HepG2 (cell line): ENCODE measurements around the gene ZNF382. TPM values are rescaled to one million over a fixed set of nuclear protein-coding genes. Genes with fewer than 3 reads are reported as not detected.

Source experiments
- AGO1 ChIP-seq: fragments of 200-400 bp; formaldehyde crosslinking; IDR thresholded peaks from 2 replicates; pipeline ENCODE4 v1.6.1; 2017; ENCODE audit warnings: mild to moderate bottlenecking, low read depth, low read length, moderate library complexity; ENCODE audit not compliant: poor library complexity, severe bottlenecking
- ASH2L ChIP-seq: fragments of 300-600, 200-600 bp; sonication (generic); IDR thresholded peaks from 2 replicates; pipeline ENCODE4 v1.7.0; 2017; ENCODE audit warnings: low read depth, mild to moderate bottlenecking, moderate library complexity, mixed read lengths, low read length; ENCODE audit not compliant: insufficient read length
- HMG20A ChIP-seq: IDR thresholded peaks from 2 replicates; pipeline ENCODE4 v1.6.1; 2016; ENCODE audit warnings: borderline replicate concordance
- KLF15 ChIP-seq: sonication (generic); formaldehyde crosslinking; IDR thresholded peaks from 2 replicates; pipeline ENCODE4 v1.8.1; 2023; ENCODE audit warnings: borderline replicate concordance, mild to moderate bottlenecking, inconsistent platforms, missing genetic modification reagents, mixed read lengths
- LCORL ChIP-seq, 2 experiments: fragments of 450-650 bp in 1 of 2; sonication (generic) in 1 of 2; formaldehyde crosslinking in 1 of 2; IDR thresholded peaks; 2 replicates each; pipeline versions ENCODE4 v1.5.0 to v1.6.1; 2017 to 2020; ENCODE audit warnings: antibody characterized with exemption in 1 of 2, missing genetic modification reagents in 1 of 2
- MAFG ChIP-seq: sonication (generic); formaldehyde crosslinking; IDR thresholded peaks from 2 replicates; pipeline ENCODE4 v1.5.1; 2020; ENCODE audit warnings: mild to moderate bottlenecking, missing genetic modification reagents
- MTF1 ChIP-seq: sonication (generic); formaldehyde crosslinking; IDR thresholded peaks from 2 replicates; pipeline ENCODE4 v1.5.0; 2020; ENCODE audit warnings: missing genetic modification reagents
- NCOA5 ChIP-seq: sonication (generic); formaldehyde crosslinking; IDR thresholded peaks from 2 replicates; pipeline ENCODE4 v1.4.0; 2020; ENCODE audit warnings: missing genetic modification reagents
- RFXANK ChIP-seq: IDR thresholded peaks from 2 replicates; pipeline ENCODE4 v1.6.1; 2016
- SETDB1 ChIP-seq: sonication (generic); formaldehyde crosslinking; IDR thresholded peaks from 2 replicates; pipeline ENCODE4 v1.5.1; 2020; ENCODE audit warnings: missing genetic modification reagents, mild to moderate bottlenecking, borderline replicate concordance
- SMAD3 ChIP-seq: sonication (generic); formaldehyde crosslinking; IDR thresholded peaks from 2 replicates; pipeline ENCODE4 v1.4.0; 2020; ENCODE audit warnings: missing genetic modification reagents
- SNAI1 ChIP-seq: sonication (generic); formaldehyde crosslinking; IDR thresholded peaks from 2 replicates; pipeline ENCODE4 v1.5.0; 2020; ENCODE audit warnings: mild to moderate bottlenecking, missing genetic modification reagents, borderline replicate concordance
- SP140L ChIP-seq: sonication (generic); formaldehyde crosslinking; IDR thresholded peaks from 2 replicates; pipeline ENCODE4 v1.4.0; 2020; ENCODE audit warnings: missing genetic modification reagents, borderline replicate concordance
- TOE1 ChIP-seq: sonication (generic); formaldehyde crosslinking; IDR thresholded peaks from 2 replicates; pipeline ENCODE4 v1.4.0; 2020; ENCODE audit warnings: mild to moderate bottlenecking, missing genetic modification reagents
- U2AF1 ChIP-seq: fragments of 200-400 bp; formaldehyde crosslinking; optimal IDR thresholded peaks from 2 replicates; pipeline ENCODE3; 2017; ENCODE audit warnings: mild to moderate bottlenecking, low read depth, low read length
- ZFP90 ChIP-seq: sonication (generic); formaldehyde crosslinking; IDR thresholded peaks from 2 replicates; pipeline ENCODE4 v1.8.0; 2022; ENCODE audit warnings: missing genetic modification reagents, mild to moderate bottlenecking, inconsistent platforms, borderline replicate concordance
- ZNF333 ChIP-seq: sonication (generic); formaldehyde crosslinking; IDR thresholded peaks from 2 replicates; pipeline ENCODE4 v1.4.0; 2020; ENCODE audit warnings: mild to moderate bottlenecking, missing genetic modification reagents, borderline replicate concordance
- ZNF724P ChIP-seq: sonication (generic); formaldehyde crosslinking; IDR thresholded peaks from 2 replicates; pipeline ENCODE4 v1.8.0; 2022; ENCODE audit warnings: missing genetic modification reagents, borderline replicate concordance
- ZNF737 ChIP-seq: sonication (generic); formaldehyde crosslinking; IDR thresholded peaks from 2 replicates; pipeline ENCODE4 v1.5.0; 2020; ENCODE audit warnings: missing genetic modification reagents, mild to moderate bottlenecking, borderline replicate concordance
- polyA plus RNA-seq, 8 experiments: library from polyadenylated mRNA; depleted of rRNA in 3 of 8; stranded (reverse) in 7 of 8; unstranded in 1 of 8; fragments of >200 nt; fragmentation: Illumina TruSeq in 4 of 8; extraction: Trizol in 4 of 8; gene quantifications; 2 replicates each; pipeline versions ENCODE4 v1.2.1 to v1.2.3, GENCODE V29; 2011 to 2016; ENCODE audit warnings: low read depth in 4 of 8, missing spikeins in 1 of 8, mixed read lengths in 1 of 8; ENCODE audit not compliant: insufficient read depth in 1 of 8
- total RNA-seq, 5 experiments: library from RNA; depleted of rRNA; stranded (reverse); fragments of >200 nt; fragmentation: Illumina TruSeq; extraction: Trizol; gene quantifications; 2 replicates each; pipeline ENCODE4 v1.2.3, GENCODE V29; 2016; ENCODE audit warnings: low read depth in 1 of 5
- TF ChIP-seq, protein P1 (sequence below): sonication (generic); formaldehyde crosslinking; IDR thresholded peaks from 2 replicates; pipeline ENCODE4 v1.4.0; 2020; ENCODE audit warnings: mild to moderate bottlenecking, missing genetic modification reagents
- TF ChIP-seq, protein P2 (sequence below): sonication (generic); formaldehyde crosslinking; IDR thresholded peaks from 2 replicates; pipeline ENCODE4 v1.8.0; 2022; ENCODE audit warnings: missing genetic modification reagents, mild to moderate bottlenecking, inconsistent platforms, borderline replicate concordance
- TF ChIP-seq, protein P3 (sequence below): sonication (generic); formaldehyde crosslinking; IDR thresholded peaks from 2 replicates; pipeline ENCODE4 v1.8.0; 2023; ENCODE audit warnings: mild to moderate bottlenecking, missing genetic modification reagents
- TF ChIP-seq, protein P4 (sequence below): sonication (generic); formaldehyde crosslinking; IDR thresholded peaks from 2 replicates; pipeline ENCODE4 v1.4.0; 2020; ENCODE audit warnings: missing genetic modification reagents, borderline replicate concordance

The ZNF382 gene
- total and polyA plus RNA-seq, 2 of the 13 experiments (the other 11 are each of a cell fraction or from before 2014, with no cell fraction given) = 2.3 to 6.8 TPM

DNA sequence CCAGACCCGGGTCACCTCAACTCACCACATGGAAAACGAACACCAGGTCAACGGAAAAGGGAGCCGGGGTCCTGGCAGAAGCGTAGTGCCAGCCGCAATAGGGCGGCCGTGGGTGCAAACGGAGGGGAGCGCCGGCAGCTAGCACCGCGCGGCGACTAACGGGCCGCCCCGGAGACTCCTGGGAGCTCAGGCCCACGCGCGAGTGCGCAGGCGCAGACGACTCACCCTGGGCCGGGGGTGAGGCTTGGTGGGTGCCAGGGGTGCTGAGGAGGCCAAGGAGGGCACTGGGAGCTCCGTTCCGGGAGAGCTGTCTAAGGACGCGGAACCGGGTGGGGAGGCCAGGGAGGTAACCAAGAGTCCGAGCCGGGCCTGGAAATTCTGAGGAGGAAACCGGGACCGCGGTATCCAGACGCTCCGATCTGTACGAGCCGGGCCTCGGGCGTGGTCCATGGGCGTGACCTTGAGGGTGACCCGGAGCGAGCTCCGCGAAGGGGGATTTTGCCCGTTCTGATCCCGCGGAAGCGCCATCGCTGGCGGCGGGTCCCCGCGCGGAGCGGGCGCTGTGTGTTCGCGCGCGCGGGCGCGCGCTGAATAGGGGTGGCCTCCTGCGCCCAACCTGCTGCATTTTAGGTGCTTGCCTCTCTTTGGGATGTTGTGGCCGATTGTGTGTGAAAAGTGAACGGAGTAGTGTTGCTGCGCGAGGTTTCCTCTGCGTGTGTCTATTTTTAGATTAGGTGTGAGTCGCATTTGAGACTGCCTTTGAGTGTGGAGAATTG lies at the start of gene ZNF382 (continued):
- TF ChIP-seq, protein P1, sequence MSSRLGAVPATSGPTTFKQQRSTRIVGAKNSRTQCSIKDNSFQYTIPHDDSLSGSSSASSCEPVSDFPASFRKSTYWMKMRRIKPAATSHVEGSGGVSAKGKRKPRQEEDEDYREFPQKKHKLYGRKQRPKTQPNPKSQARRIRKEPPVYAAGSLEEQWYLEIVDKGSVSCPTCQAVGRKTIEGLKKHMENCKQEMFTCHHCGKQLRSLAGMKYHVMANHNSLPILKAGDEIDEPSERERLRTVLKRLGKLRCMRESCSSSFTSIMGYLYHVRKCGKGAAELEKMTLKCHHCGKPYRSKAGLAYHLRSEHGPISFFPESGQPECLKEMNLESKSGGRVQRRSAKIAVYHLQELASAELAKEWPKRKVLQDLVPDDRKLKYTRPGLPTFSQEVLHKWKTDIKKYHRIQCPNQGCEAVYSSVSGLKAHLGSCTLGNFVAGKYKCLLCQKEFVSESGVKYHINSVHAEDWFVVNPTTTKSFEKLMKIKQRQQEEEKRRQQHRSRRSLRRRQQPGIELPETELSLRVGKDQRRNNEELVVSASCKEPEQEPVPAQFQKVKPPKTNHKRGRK (CRISPR knock-in tag) = no peak
- peak; percentile 39; the same call in 1 of the 2 replicates for TF ChIP-seq ZNF333 (CRISPR knock-in tag)
- no peak for TF ChIP-seq SETDB1 (CRISPR knock-in tag)
- TF ChIP-seq LCORL (IDR thresholded peaks at IDR 0.05) = no peak
- no peak for TF ChIP-seq LCORL (CRISPR knock-in tag; IDR thresholded peaks at IDR 0.05)
- TF ChIP-seq ASH2L = peak; percentile 87
- TF ChIP-seq, protein P2, sequence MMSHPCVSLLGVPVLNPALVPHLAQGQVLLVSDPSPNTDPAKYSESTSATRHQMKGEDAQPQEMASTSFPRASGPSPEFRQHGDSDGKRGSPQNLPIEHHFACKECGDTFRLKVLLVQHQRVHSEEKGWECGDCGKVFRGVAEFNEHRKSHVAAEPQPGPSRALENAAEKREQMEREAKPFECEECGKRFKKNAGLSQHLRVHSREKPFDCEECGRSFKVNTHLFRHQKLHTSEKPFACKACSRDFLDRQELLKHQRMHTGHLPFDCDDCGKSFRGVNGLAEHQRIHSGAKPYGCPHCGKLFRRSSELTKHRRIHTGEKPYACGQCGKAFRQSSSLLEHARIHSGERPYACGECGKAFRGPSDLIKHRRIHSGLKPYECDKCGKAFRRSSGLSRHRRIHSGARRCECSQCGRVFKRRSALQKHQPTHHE (CRISPR knock-in tag) = no peak; the same call in 1 of the 2 replicates
- TF ChIP-seq ZFP90 (CRISPR knock-in tag) = no peak
- peak; percentile 66 for TF ChIP-seq AGO1
- TF ChIP-seq MAFG (CRISPR knock-in tag) = no peak
- TF ChIP-seq HMG20A (CRISPR knock-in tag) = no peak
- TF ChIP-seq NCOA5 = no peak
- TF ChIP-seq SMAD3 = no peak
- 0 out of 2 replicates have a peak, but pooled peaks have one; percentile 5 for TF ChIP-seq ZNF737 (CRISPR knock-in tag)
- TF ChIP-seq, protein P3, sequence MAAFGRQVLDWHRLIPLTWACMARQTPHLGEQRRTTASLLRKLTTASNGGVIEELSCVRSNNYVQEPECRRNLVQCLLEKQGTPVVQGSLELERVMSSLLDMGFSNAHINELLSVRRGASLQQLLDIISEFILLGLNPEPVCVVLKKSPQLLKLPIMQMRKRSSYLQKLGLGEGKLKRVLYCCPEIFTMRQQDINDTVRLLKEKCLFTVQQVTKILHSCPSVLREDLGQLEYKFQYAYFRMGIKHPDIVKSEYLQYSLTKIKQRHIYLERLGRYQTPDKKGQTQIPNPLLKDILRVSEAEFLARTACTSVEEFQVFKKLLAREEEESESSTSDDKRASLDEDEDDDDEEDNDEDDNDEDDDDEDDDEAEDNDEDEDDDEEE (CRISPR knock-in tag) = no peak
- TF ChIP-seq TOE1 (CRISPR knock-in tag) = no peak
- TF ChIP-seq KLF15 (CRISPR knock-in tag) = no peak
- TF ChIP-seq, protein P4, sequence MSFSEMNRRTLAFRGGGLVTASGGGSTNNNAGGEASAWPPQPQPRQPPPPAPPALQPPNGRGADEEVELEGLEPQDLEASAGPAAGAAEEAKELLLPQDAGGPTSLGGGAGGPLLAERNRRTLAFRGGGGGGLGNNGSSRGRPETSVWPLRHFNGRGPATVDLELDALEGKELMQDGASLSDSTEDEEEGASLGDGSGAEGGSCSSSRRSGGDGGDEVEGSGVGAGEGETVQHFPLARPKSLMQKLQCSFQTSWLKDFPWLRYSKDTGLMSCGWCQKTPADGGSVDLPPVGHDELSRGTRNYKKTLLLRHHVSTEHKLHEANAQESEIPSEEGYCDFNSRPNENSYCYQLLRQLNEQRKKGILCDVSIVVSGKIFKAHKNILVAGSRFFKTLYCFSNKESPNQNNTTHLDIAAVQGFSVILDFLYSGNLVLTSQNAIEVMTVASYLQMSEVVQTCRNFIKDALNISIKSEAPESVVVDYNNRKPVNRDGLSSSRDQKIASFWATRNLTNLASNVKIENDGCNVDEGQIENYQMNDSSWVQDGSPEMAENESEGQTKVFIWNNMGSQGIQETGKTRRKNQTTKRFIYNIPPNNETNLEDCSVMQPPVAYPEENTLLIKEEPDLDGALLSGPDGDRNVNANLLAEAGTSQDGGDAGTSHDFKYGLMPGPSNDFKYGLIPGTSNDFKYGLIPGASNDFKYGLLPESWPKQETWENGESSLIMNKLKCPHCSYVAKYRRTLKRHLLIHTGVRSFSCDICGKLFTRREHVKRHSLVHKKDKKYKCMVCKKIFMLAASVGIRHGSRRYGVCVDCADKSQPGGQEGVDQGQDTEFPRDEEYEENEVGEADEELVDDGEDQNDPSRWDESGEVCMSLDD (CRISPR knock-in tag) = no peak
- no peak for TF ChIP-seq MTF1 (CRISPR knock-in tag)
- no peak for TF ChIP-seq U2AF1
- TF ChIP-seq RFXANK (CRISPR knock-in tag) = no peak
- no peak for TF ChIP-seq SP140L (CRISPR knock-in tag)
- TF ChIP-seq ZNF724P (CRISPR knock-in tag) = no peak
- TF ChIP-seq SNAI1 (CRISPR knock-in tag) = no peak; the same call in 1 of the 2 replicates
